Loucy (cell line): ENCODE data around the gene PIWIL1.

Experiments used
- EZH2phosphoT487 ChIP-seq: fragments of 200-600 bp; IDR thresholded peaks from 2 replicates; pipeline ENCODE4 v1.6.1; 2018; ENCODE audit warnings: antibody characterized with exemption, mild to moderate bottlenecking, moderate library complexity, borderline replicate concordance
- TF ChIP-seq, protein P1 (sequence below): fragments of 200-600 bp; sonication (generic); conservative IDR thresholded peaks from 2 replicates; pipeline ENCODE4 v1.5.1; 2014; ENCODE audit warnings: mild to moderate bottlenecking, antibody characterized with exemption, low read length

DNA sequence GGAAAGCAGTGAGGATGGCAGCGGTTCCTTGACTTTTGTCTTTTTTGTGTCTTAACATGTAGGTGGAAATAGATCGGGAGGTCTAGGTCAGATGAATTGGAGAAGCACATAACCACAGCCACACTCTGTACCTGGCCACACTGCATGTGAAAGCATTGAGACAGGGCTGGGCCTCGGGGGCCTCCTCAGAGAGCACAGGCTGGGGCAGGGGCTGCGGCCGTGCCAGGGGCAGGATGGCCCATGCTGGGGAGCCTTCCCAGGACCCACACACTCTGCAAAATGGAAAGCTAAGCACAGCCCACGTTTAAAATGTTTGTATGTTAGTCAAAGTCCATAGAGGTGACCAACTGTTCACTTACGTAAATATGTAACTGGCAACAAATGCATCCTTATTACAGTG is 76.7 kb downstream of the PIWIL1 start:
- TF ChIP-seq, protein P1, sequence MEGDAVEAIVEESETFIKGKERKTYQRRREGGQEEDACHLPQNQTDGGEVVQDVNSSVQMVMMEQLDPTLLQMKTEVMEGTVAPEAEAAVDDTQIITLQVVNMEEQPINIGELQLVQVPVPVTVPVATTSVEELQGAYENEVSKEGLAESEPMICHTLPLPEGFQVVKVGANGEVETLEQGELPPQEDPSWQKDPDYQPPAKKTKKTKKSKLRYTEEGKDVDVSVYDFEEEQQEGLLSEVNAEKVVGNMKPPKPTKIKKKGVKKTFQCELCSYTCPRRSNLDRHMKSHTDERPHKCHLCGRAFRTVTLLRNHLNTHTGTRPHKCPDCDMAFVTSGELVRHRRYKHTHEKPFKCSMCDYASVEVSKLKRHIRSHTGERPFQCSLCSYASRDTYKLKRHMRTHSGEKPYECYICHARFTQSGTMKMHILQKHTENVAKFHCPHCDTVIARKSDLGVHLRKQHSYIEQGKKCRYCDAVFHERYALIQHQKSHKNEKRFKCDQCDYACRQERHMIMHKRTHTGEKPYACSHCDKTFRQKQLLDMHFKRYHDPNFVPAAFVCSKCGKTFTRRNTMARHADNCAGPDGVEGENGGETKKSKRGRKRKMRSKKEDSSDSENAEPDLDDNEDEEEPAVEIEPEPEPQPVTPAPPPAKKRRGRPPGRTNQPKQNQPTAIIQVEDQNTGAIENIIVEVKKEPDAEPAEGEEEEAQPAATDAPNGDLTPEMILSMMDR: no peak
- TF ChIP-seq EZH2phosphoT487: no peak
